HepG2 (cell line): ENCODE measurements around the gene SNUPN. TPM values are rescaled to one million over a fixed set of nuclear protein-coding genes. Genes with fewer than 3 reads are reported as not detected.

Source experiments
- CHD2 ChIP-seq: IDR thresholded peaks from 2 replicates; pipeline ENCODE4 v1.6.1; 2011; ENCODE audit warnings: low read depth, low read length, improper control_type of control experiment
- ELF3 ChIP-seq: IDR thresholded peaks from 2 replicates; pipeline ENCODE4 v1.6.1; 2016; ENCODE audit warnings: missing genetic modification reagents, missing compliant biosample characterization
- GATA4 ChIP-seq: sonication (generic); IDR thresholded peaks from 2 replicates; pipeline ENCODE4 v1.6.1; 2016; ENCODE audit warnings: antibody characterized with exemption, low read depth, borderline replicate concordance
- HNRNPL ChIP-seq: fragments of 200-400 bp; formaldehyde crosslinking; IDR thresholded peaks from 2 replicates; pipeline ENCODE4 v1.6.1; 2017; ENCODE audit warnings: mild to moderate bottlenecking, low read depth, low read length
- HOXA3 ChIP-seq: sonication (generic); formaldehyde crosslinking; IDR thresholded peaks from 2 replicates; pipeline ENCODE4 v1.5.0; 2020; ENCODE audit warnings: missing genetic modification reagents
- IKZF5 ChIP-seq: IDR thresholded peaks from 2 replicates; pipeline ENCODE4 v1.6.1; 2018; ENCODE audit warnings: missing genetic modification reagents, mild to moderate bottlenecking, missing compliant biosample characterization
- MBNL3 ChIP-seq: fragments of 250-450 bp; sonication (Bioruptor Pico); conservative IDR thresholded peaks from 2 replicates; pipeline ENCODE4 v1.8.0; 2022; ENCODE audit warnings: mild to moderate bottlenecking, inconsistent platforms
- NFKB2 ChIP-seq: sonication (generic); formaldehyde crosslinking; IDR thresholded peaks from 2 replicates; pipeline ENCODE4 v1.4.0; 2020; ENCODE audit warnings: missing genetic modification reagents, borderline replicate concordance
- NKX3-1 ChIP-seq: sonication (generic); formaldehyde crosslinking; IDR thresholded peaks from 2 replicates; pipeline ENCODE4 v1.5.0; 2020; ENCODE audit warnings: missing genetic modification reagents
- PITX1 ChIP-seq: sonication (generic); formaldehyde crosslinking; IDR thresholded peaks from 2 replicates; pipeline ENCODE4 v1.5.1; 2020; ENCODE audit warnings: mild to moderate bottlenecking, missing genetic modification reagents
- SKI ChIP-seq: fragments of 450-650 bp; IDR thresholded peaks from one replicate; pipeline ENCODE4 v1.6.1; 2018; ENCODE audit warnings: mild to moderate bottlenecking; ENCODE audit not compliant: partially characterized antibody
- SRSF1 ChIP-seq: fragments of 200-400 bp; formaldehyde crosslinking; optimal IDR thresholded peaks from 2 replicates; pipeline ENCODE3; 2017; ENCODE audit warnings: mild to moderate bottlenecking, low read depth, low read length, moderate library complexity
- ZBTB4 ChIP-seq: sonication (generic); formaldehyde crosslinking; IDR thresholded peaks from 2 replicates; pipeline ENCODE4 v1.4.0; 2020; ENCODE audit warnings: missing genetic modification reagents, mild to moderate bottlenecking, borderline replicate concordance
- ZBTB7B ChIP-seq: sonication (generic); formaldehyde crosslinking; IDR thresholded peaks from 2 replicates; pipeline ENCODE4 v1.4.0; 2020; ENCODE audit warnings: missing genetic modification reagents
- ZBTB8A ChIP-seq: sonication (generic); formaldehyde crosslinking; IDR thresholded peaks from 2 replicates; pipeline ENCODE4 v1.4.0; 2020; ENCODE audit warnings: mild to moderate bottlenecking, low read depth, missing genetic modification reagents, borderline replicate concordance
- ZFP1 ChIP-seq: IDR thresholded peaks from 2 replicates; pipeline ENCODE4 v1.6.1; 2016
- ZNF232 ChIP-seq: sonication (generic); formaldehyde crosslinking; IDR thresholded peaks from 2 replicates; pipeline ENCODE4 v1.4.0; 2020; ENCODE audit warnings: missing genetic modification reagents, borderline replicate concordance
- ZNF510 ChIP-seq: sonication (generic); formaldehyde crosslinking; IDR thresholded peaks from 2 replicates; pipeline ENCODE4 v1.4.0; 2020; ENCODE audit warnings: low read depth, mild to moderate bottlenecking, missing genetic modification reagents
- ZNF687 ChIP-seq: sonication (generic); formaldehyde crosslinking; IDR thresholded peaks from 2 replicates; pipeline ENCODE4 v1.5.1; 2020; ENCODE audit warnings: mild to moderate bottlenecking, missing genetic modification reagents, moderate library complexity
- polyA plus RNA-seq, 8 experiments: library from polyadenylated mRNA; depleted of rRNA in 3 of 8; stranded (reverse) in 7 of 8; unstranded in 1 of 8; fragments of >200 nt; fragmentation: Illumina TruSeq in 4 of 8; extraction: Trizol in 4 of 8; gene quantifications; 2 replicates each; pipeline versions ENCODE4 v1.2.1 to v1.2.3, GENCODE V29; 2011 to 2016; ENCODE audit warnings: low read depth in 4 of 8, missing spikeins in 1 of 8, mixed read lengths in 1 of 8; ENCODE audit not compliant: insufficient read depth in 1 of 8
- total RNA-seq, 5 experiments: library from RNA; depleted of rRNA; stranded (reverse); fragments of >200 nt; fragmentation: Illumina TruSeq; extraction: Trizol; gene quantifications; 2 replicates each; pipeline ENCODE4 v1.2.3, GENCODE V29; 2016; ENCODE audit warnings: low read depth in 1 of 5
- TF ChIP-seq, protein P1 (sequence below): IDR thresholded peaks from 2 replicates; pipeline ENCODE4 v1.6.1; 2016; ENCODE audit warnings: missing genetic modification reagents, missing compliant biosample characterization
- TF ChIP-seq, protein P2 (sequence below): sonication (generic); formaldehyde crosslinking; IDR thresholded peaks from 2 replicates; pipeline ENCODE4 v1.4.0; 2020; ENCODE audit warnings: missing genetic modification reagents, borderline replicate concordance

The SNUPN gene
- total and polyA plus RNA-seq, 2 of the 13 experiments (the other 11 are each of a cell fraction or from before 2014, with no cell fraction given): 9.0 to 16.4 TPM

DNA sequence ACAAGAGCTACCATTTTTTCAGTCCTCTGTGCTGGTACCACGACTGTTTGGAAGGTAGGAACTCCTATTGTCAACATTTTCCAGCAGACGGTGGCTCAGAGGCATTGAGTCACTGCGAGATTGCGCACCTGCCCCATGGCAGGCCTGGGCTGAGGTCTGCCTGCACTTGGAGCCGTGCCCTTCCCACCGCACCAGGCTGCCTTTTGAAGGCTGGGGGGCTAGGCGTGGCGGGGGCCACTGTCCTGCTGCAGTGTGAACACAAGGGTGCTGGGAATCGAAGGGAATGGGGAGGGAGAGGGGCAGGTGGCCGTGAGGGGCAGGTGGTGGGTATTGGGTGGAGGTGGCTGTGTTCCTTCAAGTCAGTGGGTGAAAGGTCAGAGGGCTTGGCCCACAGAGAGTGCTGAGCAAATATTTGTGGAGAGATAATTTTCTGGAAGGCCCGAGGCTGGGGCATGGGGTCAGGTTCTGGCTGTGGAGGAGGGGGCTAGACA lies 38.5 kb upstream of the SNUPN start (continued):
- TF ChIP-seq ZNF687 (CRISPR knock-in tag) (peak; percentile 73), MBNL3 (CRISPR knock-in tag) (no peak), GATA4 (no peak), PITX1 (CRISPR knock-in tag) (peak; percentile 49; the same call in 1 of the 2 replicates), SRSF1 (peak; percentile 90), HOXA3 (no peak), IKZF5 (CRISPR knock-in tag) (no peak), ELF3 (no peak), ZFP1 (no peak), ZBTB8A (CRISPR knock-in tag) (no peak), ZNF232 (CRISPR knock-in tag) (no peak), NKX3-1 (CRISPR knock-in tag) (no peak), NFKB2 (CRISPR knock-in tag) (no peak), HNRNPL (peak; percentile 82), SKI (peak; percentile 31), ZBTB7B (CRISPR knock-in tag) (no peak), ZBTB4 (CRISPR knock-in tag) (no peak), ZNF510 (CRISPR knock-in tag) (no peak), CHD2 (no peak)
- TF ChIP-seq, protein P1, sequence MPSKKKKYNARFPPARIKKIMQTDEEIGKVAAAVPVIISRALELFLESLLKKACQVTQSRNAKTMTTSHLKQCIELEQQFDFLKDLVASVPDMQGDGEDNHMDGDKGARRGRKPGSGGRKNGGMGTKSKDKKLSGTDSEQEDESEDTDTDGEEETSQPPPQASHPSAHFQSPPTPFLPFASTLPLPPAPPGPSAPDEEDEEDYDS (CRISPR knock-in tag): no peak
- TF ChIP-seq, protein P2, sequence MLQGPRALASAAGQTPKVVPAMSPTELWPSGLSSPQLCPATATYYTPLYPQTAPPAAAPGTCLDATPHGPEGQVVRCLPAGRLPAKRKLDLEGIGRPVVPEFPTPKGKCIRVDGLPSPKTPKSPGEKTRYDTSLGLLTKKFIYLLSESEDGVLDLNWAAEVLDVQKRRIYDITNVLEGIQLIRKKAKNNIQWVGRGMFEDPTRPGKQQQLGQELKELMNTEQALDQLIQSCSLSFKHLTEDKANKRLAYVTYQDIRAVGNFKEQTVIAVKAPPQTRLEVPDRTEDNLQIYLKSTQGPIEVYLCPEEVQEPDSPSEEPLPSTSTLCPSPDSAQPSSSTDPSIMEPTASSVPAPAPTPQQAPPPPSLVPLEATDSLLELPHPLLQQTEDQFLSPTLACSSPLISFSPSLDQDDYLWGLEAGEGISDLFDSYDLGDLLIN (CRISPR knock-in tag): no peak
